HCT116 (cell line): ENCODE results near the gene CBR1. TPM values are rescaled to one million over a fixed set of nuclear protein-coding genes. Genes with fewer than 3 reads are reported as not detected.

Experiments
- ATAC-seq: fragments of 200-7000 bp; cut with Tn5 transposase; 2 replicates; pipeline ENCODE4 v1.9.1; 2020; ENCODE audit warnings: mild to moderate bottlenecking, moderate library complexity
- BruUV-seq: library from RNA; stranded (reverse); fragments of 400-500 nt; replicated peaks from 2 replicates; lab custom pipeline; 2021; lab: Mats Ljungman, UMichigan
- CTCF ChIA-PET: fragments of 300-600 bp; sonication (Branson Sonifier 250); formaldehyde crosslinking; loops from one replicate; lab custom pipeline; 2021; ENCODE audit warnings: antibody characterized with exemption; lab: Charles Lee
- POLR2A ChIA-PET: fragments of 300-600, 350-600 bp; sonication (Branson Sonifier 250); formaldehyde crosslinking; loops from one replicate; lab custom pipeline; 2021; ENCODE audit warnings: antibody characterized with exemption; lab: Charles Lee
- RAD21 ChIA-PET, 2 experiments: fragments of 300-600 bp; sonication (Branson Sonifier 250); formaldehyde crosslinking; loops; one replicate each; lab custom pipeline; 2023; ENCODE audit warnings: low total read pairs in 2 of 2; ENCODE audit not compliant: uncharacterized antibody in 2 of 2, unreplicated experiment in 2 of 2, low non-redundant PET in 1 of 2; lab: Charles Lee
- DNase-seq: peaks from one replicate; pipeline ENCODE4 v3.0.0-alpha.2; 2010; ENCODE audit warnings: low read depth, low spot score
- H2AFZ ChIP-seq: fragments of 200-600 bp; shearing (Covaris generic), sonication (generic); 2 replicates; pipeline ENCODE4 v1.6.1; 2017; ENCODE audit warnings: low read depth, mixed run types, mixed read lengths, antibody characterized with exemption, low read length; ENCODE audit not compliant: poor library complexity, severe bottlenecking
- H3K27ac ChIP-seq: 2 replicates; pipeline ENCODE4 v1.5.1; 2012; ENCODE audit warnings: low read depth, low read length
- H3K27me3 ChIP-seq: fragments of 200-600 bp; sonication (generic); 2 replicates; pipeline ENCODE4 v1.6.1; 2016; ENCODE audit warnings: mixed run types, low read length, mixed read lengths; ENCODE audit not compliant: insufficient read depth
- H3K36me3 ChIP-seq, 2 experiments: fragments of 200-500 bp in 1 of 2; fragments of 200-600 bp in 1 of 2; sonication (Bioruptor generic) in 1 of 2; sonication (generic) in 1 of 2; 2 replicates each; pipeline versions ENCODE4 v1.5.1 to v1.6.1; 2014 to 2016; ENCODE audit warnings: low read length in 2 of 2, inconsistent platforms in 1 of 2, mixed read lengths in 1 of 2, mixed run types in 1 of 2; ENCODE audit not compliant: insufficient read depth in 2 of 2, control insufficient read depth in 1 of 2
- H3K4me1 ChIP-seq, 2 experiments: fragments of 200-600 bp in 1 of 2; sonication (generic) in 1 of 2; 2 replicates each; pipeline versions ENCODE4 v1.5.1 to v1.6.1; 2012 to 2017; ENCODE audit warnings: low read length in 2 of 2, inconsistent platforms in 1 of 2, mild to moderate bottlenecking in 1 of 2, mixed read lengths in 1 of 2, mixed run types in 1 of 2, moderate library complexity in 1 of 2; ENCODE audit not compliant: insufficient read depth in 2 of 2, control insufficient read depth in 1 of 2
- H3K4me2 ChIP-seq: fragments of 200-600 bp; sonication (generic); 2 replicates; pipeline ENCODE4 v1.6.1; 2017; ENCODE audit warnings: mixed run types, low read length, mixed read lengths
- H3K4me3 ChIP-seq, 2 experiments: fragments of 200-600 bp in 1 of 2; sonication (generic) in 1 of 2; replicated peaks in 1 of 2; 2 replicates each; pipeline ENCODE4 v1.5.1; 2011 to 2016; ENCODE audit warnings: low read length in 2 of 2, control low read depth in 1 of 2, low read depth in 1 of 2, mild to moderate bottlenecking in 1 of 2, mixed read lengths in 1 of 2, mixed run types in 1 of 2
- H3K79me2 ChIP-seq: fragments of 200-600 bp; sonication (generic); 2 replicates; pipeline ENCODE4 v1.6.1; 2017; ENCODE audit warnings: mild to moderate bottlenecking, mixed run types, low read length, moderate library complexity, mixed read lengths; ENCODE audit not compliant: insufficient read depth
- H3K9ac ChIP-seq: fragments of 200-600 bp; sonication (generic); 2 replicates; pipeline ENCODE4 v1.6.1; 2016; ENCODE audit warnings: low read length, mixed read lengths
- H3K9me2 ChIP-seq: fragments of 200-600 bp; sonication (generic), shearing (Covaris generic); 2 replicates; pipeline ENCODE4 v1.6.1; 2017; ENCODE audit warnings: mixed run types, mild to moderate bottlenecking, moderate library complexity; ENCODE audit not compliant: insufficient read depth
- H3K9me3 ChIP-seq, 2 experiments: fragments of 200-500 bp in 1 of 2; fragments of 200-600 bp in 1 of 2; sonication (Bioruptor generic) in 1 of 2; sonication (generic) in 1 of 2; 2 replicates each; pipeline ENCODE4 v1.6.1; 2014 to 2017; ENCODE audit warnings: low read length in 2 of 2, mixed read lengths in 2 of 2, inconsistent platforms in 1 of 2, low read depth in 1 of 2, mild to moderate bottlenecking in 1 of 2, mixed run types in 1 of 2, moderate library complexity in 1 of 2; ENCODE audit not compliant: control insufficient read depth in 1 of 2, insufficient read depth in 1 of 2
- H4K20me1 ChIP-seq: fragments of 200-600 bp; sonication (generic), shearing (Covaris generic); 2 replicates; pipeline ENCODE4 v1.6.1; 2017; ENCODE audit warnings: mixed run types, mild to moderate bottlenecking, moderate library complexity; ENCODE audit not compliant: insufficient read depth
- CEBPB ChIP-seq: IDR thresholded peaks from 2 replicates; pipeline ENCODE4 v1.6.1; 2012; ENCODE audit warnings: low read depth
- ELF1 ChIP-seq: IDR thresholded peaks from 2 replicates; pipeline ENCODE4 v1.6.1; 2012; ENCODE audit warnings: low read depth, borderline replicate concordance
- EZH2 ChIP-seq: fragments of 200-600 bp; sonication (generic); IDR thresholded peaks from 2 replicates; pipeline ENCODE4 v1.6.1; 2017; ENCODE audit warnings: antibody characterized with exemption, mixed run types
- EZH2phosphoT487 ChIP-seq: fragments of 200-600 bp; IDR thresholded peaks from 2 replicates; pipeline ENCODE4 v1.6.1; 2018; ENCODE audit warnings: antibody characterized with exemption, borderline replicate concordance
- JUND ChIP-seq: IDR thresholded peaks from 2 replicates; pipeline ENCODE4 v1.6.1; 2012
- RAD21 ChIP-seq: IDR thresholded peaks from 2 replicates; pipeline ENCODE4 v1.6.1; 2012; ENCODE audit warnings: low read depth, mild to moderate bottlenecking
- SIN3A ChIP-seq: IDR thresholded peaks from 2 replicates; pipeline ENCODE4 v1.6.1; 2012; ENCODE audit warnings: low read depth
- TCF7L2 ChIP-seq: IDR thresholded peaks from 2 replicates; pipeline ENCODE4 v1.7.0; 2011; ENCODE audit warnings: borderline replicate concordance, inconsistent platforms; ENCODE audit not compliant: insufficient read depth, insufficient read length; ENCODE audit errors: extremely low read depth
- YY1 ChIP-seq: IDR thresholded peaks from 2 replicates; pipeline ENCODE4 v1.6.1; 2011; ENCODE audit warnings: low read length, low read depth, moderate library complexity, mild to moderate bottlenecking; ENCODE audit not compliant: insufficient replicate concordance; ENCODE audit errors: extremely low read depth
- ZFX ChIP-seq: fragments of 450-650 bp; IDR thresholded peaks from 2 replicates; pipeline ENCODE4 v1.6.1; 2017
- intact Hi-C: fragments of 100-400 bp; cut with micrococcal nuclease; formaldehyde crosslinking; loops from 2 replicates; pipeline ENCODE4 v1.10.0; 2022
- total RNA-seq: library from RNA; stranded (reverse); gene quantifications from one replicate; pipeline ENCODE4 v1.2.1, GENCODE V29; 2021; ENCODE audit not compliant: unreplicated experiment
- TF ChIP-seq, protein P1 (sequence below): IDR thresholded peaks from 2 replicates; pipeline ENCODE4 v1.6.1; 2012; ENCODE audit warnings: low read depth
- TF ChIP-seq, protein P2 (sequence below): IDR thresholded peaks from 2 replicates; pipeline ENCODE4 v1.6.1; 2012

The CBR1 gene
- total RNA-seq, 1 experiment from 2014 or later = 0.91 TPM

DNA sequence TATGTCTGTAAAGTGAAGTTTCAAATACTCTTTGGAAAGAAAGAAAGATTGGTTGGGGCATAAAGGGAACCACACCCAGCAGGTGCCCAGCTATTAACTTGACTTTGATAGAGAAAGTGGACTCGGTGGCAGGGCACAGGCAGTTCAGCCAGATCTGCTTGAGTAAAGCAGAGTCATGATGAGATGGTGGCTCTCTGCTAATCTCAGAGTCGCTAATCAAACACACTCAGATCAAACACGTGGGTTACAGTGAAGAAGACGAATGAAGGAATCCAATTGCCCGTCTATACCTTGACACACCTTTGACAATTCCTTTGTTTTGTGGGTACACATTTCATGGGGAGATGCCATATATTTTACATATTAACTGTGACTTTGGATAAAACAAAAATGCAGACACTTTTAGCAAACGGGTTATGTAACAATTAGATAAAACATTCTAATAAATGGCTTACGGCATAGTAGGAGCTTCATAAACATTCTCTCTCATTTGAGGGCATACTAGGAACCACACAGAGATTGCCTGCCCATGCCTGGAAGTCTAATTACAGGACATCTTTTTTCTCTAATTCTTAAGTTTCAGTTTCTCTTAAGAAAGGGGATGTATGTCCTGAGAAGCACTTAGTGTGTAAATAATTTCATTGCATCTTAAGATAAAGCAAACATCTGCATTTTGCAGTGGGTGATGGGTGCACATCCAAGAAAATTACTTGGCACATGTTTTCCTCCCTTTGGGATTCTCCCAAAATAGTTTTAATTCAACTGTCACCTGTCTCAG, 7.2 kb downstream of the CBR1 start:
- ChIA-PET CTCF (no interaction called here), POLR2A (interaction anchor here (1.6 kb wide), 1 partner anchor 12 kb away, joined by 4 read pairs; no protein-coding TSS in a partner anchor), RAD21 (no interaction called here)
- H3K79me2 ChIP-seq = no peaks in the 10 kb centered on the region
- H3K27ac ChIP-seq = no peak overlapping the region
- H3K9me3 ChIP-seq = no peaks in the 10 kb centered on the region
- H4K20me1 ChIP-seq = no peaks in the 10 kb centered on the region
- TF ChIP-seq, protein P1, sequence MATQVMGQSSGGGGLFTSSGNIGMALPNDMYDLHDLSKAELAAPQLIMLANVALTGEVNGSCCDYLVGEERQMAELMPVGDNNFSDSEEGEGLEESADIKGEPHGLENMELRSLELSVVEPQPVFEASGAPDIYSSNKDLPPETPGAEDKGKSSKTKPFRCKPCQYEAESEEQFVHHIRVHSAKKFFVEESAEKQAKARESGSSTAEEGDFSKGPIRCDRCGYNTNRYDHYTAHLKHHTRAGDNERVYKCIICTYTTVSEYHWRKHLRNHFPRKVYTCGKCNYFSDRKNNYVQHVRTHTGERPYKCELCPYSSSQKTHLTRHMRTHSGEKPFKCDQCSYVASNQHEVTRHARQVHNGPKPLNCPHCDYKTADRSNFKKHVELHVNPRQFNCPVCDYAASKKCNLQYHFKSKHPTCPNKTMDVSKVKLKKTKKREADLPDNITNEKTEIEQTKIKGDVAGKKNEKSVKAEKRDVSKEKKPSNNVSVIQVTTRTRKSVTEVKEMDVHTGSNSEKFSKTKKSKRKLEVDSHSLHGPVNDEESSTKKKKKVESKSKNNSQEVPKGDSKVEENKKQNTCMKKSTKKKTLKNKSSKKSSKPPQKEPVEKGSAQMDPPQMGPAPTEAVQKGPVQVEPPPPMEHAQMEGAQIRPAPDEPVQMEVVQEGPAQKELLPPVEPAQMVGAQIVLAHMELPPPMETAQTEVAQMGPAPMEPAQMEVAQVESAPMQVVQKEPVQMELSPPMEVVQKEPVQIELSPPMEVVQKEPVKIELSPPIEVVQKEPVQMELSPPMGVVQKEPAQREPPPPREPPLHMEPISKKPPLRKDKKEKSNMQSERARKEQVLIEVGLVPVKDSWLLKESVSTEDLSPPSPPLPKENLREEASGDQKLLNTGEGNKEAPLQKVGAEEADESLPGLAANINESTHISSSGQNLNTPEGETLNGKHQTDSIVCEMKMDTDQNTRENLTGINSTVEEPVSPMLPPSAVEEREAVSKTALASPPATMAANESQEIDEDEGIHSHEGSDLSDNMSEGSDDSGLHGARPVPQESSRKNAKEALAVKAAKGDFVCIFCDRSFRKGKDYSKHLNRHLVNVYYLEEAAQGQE = no peak
- H3K4me2 ChIP-seq = no peak overlapping the region
- no peaks in the 10 kb centered on the region for H3K36me3 ChIP-seq
- H3K4me1 ChIP-seq = no peaks in the 10 kb centered on the region
- H3K27me3 ChIP-seq = no peaks in the 10 kb centered on the region
- no peak overlapping the region for H3K4me3 ChIP-seq
- H2AFZ ChIP-seq = no peak overlapping the region
- no peak for ATAC-seq
- no peaks in the 10 kb centered on the region for H3K9me2 ChIP-seq
- no peak for DNase-seq
- BruUV-seq = no TSS peak
- intact Hi-C loops = no loop called here
- no peak overlapping the region for H3K9ac ChIP-seq

DNA sequence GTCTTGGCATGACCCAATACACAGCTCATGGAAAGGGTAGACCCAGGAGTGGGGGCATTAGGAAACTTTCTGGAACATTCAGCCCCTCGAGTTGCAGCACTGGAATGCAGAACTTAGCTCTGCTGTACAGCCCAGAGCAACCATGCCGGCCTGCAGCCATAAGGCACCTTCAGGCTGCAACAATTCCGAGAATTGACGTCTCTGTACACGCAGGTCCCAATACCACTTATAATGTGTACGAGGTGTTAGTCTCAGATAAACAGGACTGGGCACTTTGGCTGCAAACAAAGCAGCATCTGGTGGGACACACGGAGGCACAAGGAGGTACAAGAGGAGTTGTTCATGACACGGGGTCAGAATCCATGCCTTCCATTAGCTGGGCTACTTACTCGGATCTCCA, 7.9 kb downstream of the CBR1 start:
- RAD21 ChIA-PET = no interaction called here
- H3K9me3 ChIP-seq = no peaks in the 10 kb centered on the region
- no peak overlapping the region for H3K4me2 ChIP-seq
- H3K9me2 ChIP-seq = no peaks in the 10 kb centered on the region
- no peak overlapping the region for H2AFZ ChIP-seq
- TF ChIP-seq, protein P2, sequence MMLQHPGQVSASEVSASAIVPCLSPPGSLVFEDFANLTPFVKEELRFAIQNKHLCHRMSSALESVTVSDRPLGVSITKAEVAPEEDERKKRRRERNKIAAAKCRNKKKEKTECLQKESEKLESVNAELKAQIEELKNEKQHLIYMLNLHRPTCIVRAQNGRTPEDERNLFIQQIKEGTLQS = no peak
- TF ChIP-seq EZH2phosphoT487 (no peak), CEBPB (no peak), TCF7L2 (no peak), JUND (no peak), SIN3A (no peak), YY1 (no peak), ELF1 (no peak), RAD21 (no peak), EZH2 (no peak), ZFX (no peak)
- TF ChIP-seq, protein P1 = no peak
- POLR2A ChIA-PET = no interaction called here
- no peaks in the 10 kb centered on the region for H4K20me1 ChIP-seq
- CTCF ChIA-PET = no interaction called here
- H3K9ac ChIP-seq = no peak overlapping the region
- no peak for ATAC-seq
- no peaks in the 10 kb centered on the region for H3K79me2 ChIP-seq
- BruUV-seq = no TSS peak
- no peak for DNase-seq
- H3K4me1 ChIP-seq = no peaks in the 10 kb centered on the region
- no peak overlapping the region for H3K27ac ChIP-seq
- H3K36me3 ChIP-seq = no peaks in the 10 kb centered on the region
- no peak overlapping the region for H3K4me3 ChIP-seq
- intact Hi-C loops = no loop called here
- no peaks in the 10 kb centered on the region for H3K27me3 ChIP-seq
